ENCODE data around the gene NFAT5. TPM values are rescaled to one million over a fixed set of nuclear protein-coding genes. Genes with fewer than 3 reads are reported as not detected.

Gene NFAT5
- total and polyA plus RNA-seq, 9 of the 15 experiments (the other 6 are each of a cell fraction or from before 2014, with no cell fraction given) = 0.78 to 20.5 (median 12.4) TPM

DNA sequence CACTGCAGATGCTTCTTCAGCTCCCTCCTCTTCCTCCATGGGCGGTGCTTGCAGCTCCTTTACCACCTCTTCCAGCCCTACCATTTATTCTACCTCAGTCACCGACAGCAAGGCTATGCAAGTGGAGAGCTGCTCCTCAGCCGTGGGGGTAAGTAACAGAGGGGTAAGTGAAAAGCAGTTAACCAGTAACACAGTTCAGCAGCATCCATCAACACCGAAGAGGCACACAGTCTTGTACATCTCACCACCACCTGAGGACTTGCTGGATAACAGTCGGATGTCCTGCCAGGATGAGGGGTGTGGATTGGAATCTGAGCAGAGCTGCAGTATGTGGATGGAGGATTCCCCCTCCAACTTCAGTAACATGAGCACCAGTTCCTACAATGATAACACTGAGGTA, 81.3 kb downstream of the NFAT5 start:
- CTCF ChIA-PET (ENCODE audit: low intra/inter-chr PET ratio) = no interaction called here
- POLR2A ChIA-PET = no interaction called here
- no peak for FAIRE-seq
- H3K9me1 ChIP-seq (ENCODE audit: control insufficient read depth, insufficient read depth, low read length) = no peaks in the 10 kb centered on the region
- no peak overlapping the region for H2AFZ ChIP-seq (ENCODE audit: low read depth, low read length)
- TF ChIP-seq TARDBP (IDR thresholded peaks at IDR 0.05) = no peak
- no peak for TF ChIP-seq TEAD2 (tag; IDR thresholded peaks at IDR 0.05)
- TF ChIP-seq ZNF75A (CRISPR knock-in tag; IDR thresholded peaks at IDR 0.05) = no peak
- TF ChIP-seq ZNF57 (CRISPR knock-in tag; IDR thresholded peaks at IDR 0.05) = no peak
- TF ChIP-seq PHB (CRISPR knock-in tag; IDR thresholded peaks at IDR 0.05) = no peak
- no peak for TF ChIP-seq TAF1 (IDR thresholded peaks at IDR 0.05; ENCODE audit: control insufficient read depth, extremely low read depth, insufficient read depth, low read length, severe bottlenecking)
- TF ChIP-seq ZNF121 (CRISPR knock-in tag; conservative IDR thresholded peaks at IDR 0.05) = no peak
- no peak for TF ChIP-seq FUS (optimal IDR thresholded peaks at IDR 0.05; ENCODE audit: low read depth, low read length)
- TF ChIP-seq BCL6 (CRISPR knock-in tag; IDR thresholded peaks at IDR 0.05) = no peak
- no peak for TF ChIP-seq ZSCAN32 (CRISPR knock-in tag; IDR thresholded peaks at IDR 0.05)
- no peak for TF ChIP-seq ZNF184 (CRISPR knock-in tag; IDR thresholded peaks at IDR 0.05)
- TF ChIP-seq, protein P1, sequence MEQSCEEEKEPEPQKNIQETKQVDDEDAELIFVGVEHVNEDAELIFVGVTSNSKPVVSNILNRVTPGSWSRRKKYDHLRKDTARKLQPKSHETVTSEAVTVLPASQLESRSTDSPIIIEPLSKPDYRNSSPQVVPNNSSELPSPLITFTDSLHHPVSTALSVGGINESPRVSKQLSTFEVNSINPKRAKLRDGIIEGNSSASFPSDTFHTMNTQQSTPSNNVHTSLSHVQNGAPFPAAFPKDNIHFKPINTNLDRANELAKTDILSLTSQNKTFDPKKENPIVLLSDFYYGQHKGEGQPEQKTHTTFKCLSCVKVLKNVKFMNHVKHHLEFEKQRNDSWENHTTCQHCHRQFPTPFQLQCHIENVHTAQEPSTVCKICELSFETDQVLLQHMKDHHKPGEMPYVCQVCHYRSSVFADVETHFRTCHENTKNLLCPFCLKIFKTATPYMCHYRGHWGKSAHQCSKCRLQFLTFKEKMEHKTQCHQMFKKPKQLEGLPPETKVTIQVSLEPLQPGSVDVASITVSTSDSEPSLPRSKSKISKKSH (CRISPR knock-in tag; IDR thresholded peaks at IDR 0.05) = no peak
- TF ChIP-seq, protein P2, sequence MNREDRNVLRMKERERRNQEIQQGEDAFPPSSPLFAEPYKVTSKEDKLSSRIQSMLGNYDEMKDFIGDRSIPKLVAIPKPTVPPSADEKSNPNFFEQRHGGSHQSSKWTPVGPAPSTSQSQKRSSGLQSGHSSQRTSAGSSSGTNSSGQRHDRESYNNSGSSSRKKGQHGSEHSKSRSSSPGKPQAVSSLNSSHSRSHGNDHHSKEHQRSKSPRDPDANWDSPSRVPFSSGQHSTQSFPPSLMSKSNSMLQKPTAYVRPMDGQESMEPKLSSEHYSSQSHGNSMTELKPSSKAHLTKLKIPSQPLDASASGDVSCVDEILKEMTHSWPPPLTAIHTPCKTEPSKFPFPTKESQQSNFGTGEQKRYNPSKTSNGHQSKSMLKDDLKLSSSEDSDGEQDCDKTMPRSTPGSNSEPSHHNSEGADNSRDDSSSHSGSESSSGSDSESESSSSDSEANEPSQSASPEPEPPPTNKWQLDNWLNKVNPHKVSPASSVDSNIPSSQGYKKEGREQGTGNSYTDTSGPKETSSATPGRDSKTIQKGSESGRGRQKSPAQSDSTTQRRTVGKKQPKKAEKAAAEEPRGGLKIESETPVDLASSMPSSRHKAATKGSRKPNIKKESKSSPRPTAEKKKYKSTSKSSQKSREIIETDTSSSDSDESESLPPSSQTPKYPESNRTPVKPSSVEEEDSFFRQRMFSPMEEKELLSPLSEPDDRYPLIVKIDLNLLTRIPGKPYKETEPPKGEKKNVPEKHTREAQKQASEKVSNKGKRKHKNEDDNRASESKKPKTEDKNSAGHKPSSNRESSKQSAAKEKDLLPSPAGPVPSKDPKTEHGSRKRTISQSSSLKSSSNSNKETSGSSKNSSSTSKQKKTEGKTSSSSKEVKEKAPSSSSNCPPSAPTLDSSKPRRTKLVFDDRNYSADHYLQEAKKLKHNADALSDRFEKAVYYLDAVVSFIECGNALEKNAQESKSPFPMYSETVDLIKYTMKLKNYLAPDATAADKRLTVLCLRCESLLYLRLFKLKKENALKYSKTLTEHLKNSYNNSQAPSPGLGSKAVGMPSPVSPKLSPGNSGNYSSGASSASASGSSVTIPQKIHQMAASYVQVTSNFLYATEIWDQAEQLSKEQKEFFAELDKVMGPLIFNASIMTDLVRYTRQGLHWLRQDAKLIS (CRISPR knock-in tag; IDR thresholded peaks at IDR 0.05) = no peak
- TF ChIP-seq RBM14 (IDR thresholded peaks at IDR 0.05; ENCODE audit: borderline replicate concordance, insufficient read depth, low read depth, low read length) = no peak
- no peak for TF ChIP-seq ETV6 (IDR thresholded peaks at IDR 0.05; ENCODE audit: borderline replicate concordance in 1 of 2, low read depth in 2 of 2, low read length in 1 of 2)
- TF ChIP-seq ETV6 (CRISPR knock-in tag; IDR thresholded peaks at IDR 0.05; ENCODE audit: borderline replicate concordance) = no peak
- TF ChIP-seq ZBTB7A (IDR thresholded peaks at IDR 0.05; ENCODE audit: borderline replicate concordance, control insufficient read depth, low read depth, low read length) = no peak
- no peaks in the 10 kb centered on the region for H3K27me3 ChIP-seq (ENCODE audit: control insufficient read depth in 2 of 2, insufficient read depth in 2 of 2, low read length in 2 of 2)
- H3K79me2 ChIP-seq (ENCODE audit: control insufficient read depth, insufficient read depth, low read length) = peaks cover 9% of the 10 kb centered on the region; the same call in 2 of the 3 replicates
- H3K4me3 ChIP-seq = no peak overlapping the region
- no peak for DNase-seq (ENCODE audit: extremely low read depth in 1 of 4, low spot score in 3 of 4)
- 93% methylated on average over 5 of the region's 5 CpGs for WGBS (ENCODE audit: insufficient coverage, low coverage, missing lambda C conversion rate)
- no peaks in the 10 kb centered on the region for H4K20me1 ChIP-seq (replicated peaks; ENCODE audit: control insufficient read depth, insufficient read depth, low read length)
- H3K27ac ChIP-seq (ENCODE audit: extremely low read depth, low read depth, low read length) = no peak overlapping the region
- no peak for ATAC-seq
- no peak overlapping the region for H3K9ac ChIP-seq (ENCODE audit: insufficient read depth in 1 of 2, low read depth in 2 of 2, low read length in 2 of 2)
- no peaks in the 10 kb centered on the region for H3K9me3 ChIP-seq (replicated peaks; ENCODE audit: control insufficient read depth, insufficient read depth, low read depth, low read length)
- intact Hi-C loops (cut with micrococcal nuclease) (no loop called here), in situ Hi-C loops (cut with MboI) (no loop called here)
- no peak overlapping the region for H3K4me2 ChIP-seq (ENCODE audit: insufficient read depth, low read length)
- BruUV-seq (replicated peaks) = no TSS peak
- H3K4me1 ChIP-seq (replicated peaks in 1 of 2; ENCODE audit: control insufficient read depth in 2 of 2, insufficient read depth in 2 of 2, low read length in 2 of 2) = no peaks in the 10 kb centered on the region
- H3K36me3 ChIP-seq (ENCODE audit: control insufficient read depth, insufficient read depth, low read length) = peaks cover 43% of the 10 kb centered on the region

Measured in K562 (cell line).